ENCODE results near the gene RASGRP3.

RASGRP3 gene

GRCh38 chr2:33491441-33492084 lies 15.1 kb downstream of the RASGRP3 start:
- no peak for DNase-seq (ENCODE audit: low spot score)

- DNase-seq (ENCODE audit: low spot score) = no peak
Measured at GRCh38 chr2:33492399-33493134, 16.1 kb downstream of the RASGRP3 start.

GRCh38 chr2:33494155-33494779 lies 17.8 kb downstream of the RASGRP3 start:
- DNase-seq (ENCODE audit: low spot score) = no peak

DNA sequence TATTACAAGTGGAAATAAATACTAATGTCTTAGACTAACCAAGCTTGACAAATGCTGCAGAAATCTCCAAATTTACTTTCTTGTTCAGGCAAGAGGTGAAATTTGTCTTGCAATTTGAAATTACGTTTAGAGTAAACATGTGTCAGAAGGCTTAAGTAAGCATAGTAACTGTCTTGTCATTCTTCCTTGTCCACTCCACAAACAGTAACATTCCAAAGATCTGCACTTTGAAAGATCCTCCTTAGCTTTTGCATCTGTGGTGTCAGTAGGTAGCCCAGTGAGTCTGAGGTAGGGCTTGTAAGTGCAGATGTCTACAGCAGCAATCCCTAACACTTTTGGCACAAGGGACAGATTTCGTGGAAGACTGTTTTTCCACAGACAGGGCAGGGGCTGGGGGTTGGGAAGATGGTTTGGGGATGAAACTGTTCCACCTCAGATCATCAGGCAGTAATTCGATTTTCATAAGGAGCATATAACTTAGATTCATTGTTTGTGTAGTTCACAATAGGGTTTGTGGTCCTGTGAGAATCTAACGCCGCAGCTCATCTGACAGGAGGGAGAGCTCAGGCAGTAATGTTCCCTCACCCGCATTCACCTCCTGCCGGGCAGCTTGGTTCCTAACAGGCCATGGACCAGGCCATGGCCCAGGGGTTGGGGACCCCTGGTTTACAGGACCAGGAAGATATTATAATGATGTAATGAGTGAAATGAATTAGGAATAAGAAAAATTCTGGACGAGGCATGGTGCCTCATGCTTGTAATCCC lies 18.6 kb downstream of the RASGRP3 start:
- DNase-seq (ENCODE audit: low spot score) = no peak

- no peak for DNase-seq (ENCODE audit: low spot score)
Measured at GRCh38 chr2:33495683-33496082, 19.2 kb downstream of the RASGRP3 start.

DNA sequence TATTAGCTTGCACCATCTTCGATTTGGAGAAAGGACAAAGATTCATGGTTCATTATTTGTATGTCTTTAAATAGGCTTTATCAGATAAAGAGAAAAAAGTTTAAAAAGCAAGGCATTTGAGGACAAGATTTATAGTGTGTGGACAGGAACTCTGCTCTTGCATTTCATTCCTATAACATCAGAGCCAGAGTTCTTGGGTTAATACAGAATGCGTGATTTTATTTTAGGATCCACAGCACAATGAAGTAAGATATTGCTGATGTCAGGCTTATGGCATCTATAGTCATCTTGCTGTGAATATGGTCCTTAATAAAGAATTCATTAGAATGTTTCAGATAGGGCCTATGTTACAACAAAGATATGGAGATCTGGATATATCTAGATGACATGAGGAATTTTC lies 19.7 kb downstream of the RASGRP3 start:
- no peak for DNase-seq (ENCODE audit: low spot score)

DNA sequence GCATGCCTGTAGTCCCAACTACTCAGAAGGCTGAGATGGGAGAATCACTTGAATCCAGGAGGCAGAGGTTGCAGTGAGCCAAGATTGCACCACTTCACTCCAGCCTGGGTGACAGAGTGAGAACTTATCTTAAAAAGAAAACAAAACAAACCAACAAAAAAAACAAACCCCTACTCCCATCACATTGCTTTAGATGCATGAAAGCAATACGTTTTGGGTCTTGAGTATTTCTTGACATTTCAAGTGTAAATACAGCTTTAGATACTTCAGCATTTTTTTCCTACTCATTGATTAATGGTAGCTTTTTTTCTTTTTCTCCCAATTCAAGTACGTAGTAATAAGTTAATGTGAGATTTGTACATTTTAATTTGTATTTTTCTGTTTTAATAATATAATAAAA lies 20.3 kb downstream of the RASGRP3 start:
- DNase-seq (ENCODE audit: low spot score) = no peak

DNA sequence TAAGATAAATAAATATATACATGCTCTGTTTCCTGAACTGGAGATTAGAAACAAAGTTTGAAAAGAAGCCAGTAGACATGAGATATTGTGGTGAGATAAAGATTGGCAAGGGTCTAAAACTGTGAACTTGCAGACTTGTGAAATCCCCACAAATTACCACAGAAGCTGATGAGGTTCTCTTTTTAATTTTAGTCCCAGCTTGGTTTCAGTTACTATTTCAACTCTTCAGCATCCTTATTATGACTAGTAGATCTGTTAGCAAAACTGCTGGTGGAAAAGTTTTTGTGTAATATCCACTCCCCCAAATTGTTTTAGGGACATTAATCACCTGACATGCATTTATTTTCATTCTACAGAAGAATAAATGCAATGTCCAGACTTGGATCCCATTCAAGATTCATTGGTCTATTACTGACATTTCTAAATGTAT lies 20.8 kb downstream of the RASGRP3 start:
- DNase-seq (ENCODE audit: low spot score) = no peak

- DNase-seq (ENCODE audit: low spot score) = peak; percentile 63
Measured at GRCh38 chr2:33498291-33498956, 22.0 kb downstream of the RASGRP3 start.

DNA sequence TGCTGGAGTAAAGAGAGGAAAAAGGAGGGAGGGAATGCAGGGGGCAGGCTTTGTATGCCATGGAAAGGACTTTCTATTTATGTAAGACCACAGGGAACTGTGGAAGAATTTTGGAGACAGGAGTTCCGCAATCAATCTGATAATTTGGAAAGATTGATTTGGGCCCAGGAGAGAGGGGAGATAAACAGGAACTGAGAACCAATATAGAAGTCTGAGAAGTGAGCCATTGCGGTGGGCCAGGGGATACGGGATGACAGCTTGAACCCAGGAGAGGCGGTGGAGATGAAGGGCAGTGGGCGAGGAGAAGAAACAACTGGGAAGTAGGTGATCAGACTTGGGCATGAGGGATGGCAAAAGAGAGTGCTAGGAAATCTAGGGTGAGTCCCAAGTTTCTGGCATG lies 23.7 kb downstream of the RASGRP3 start:
- DNase-seq (ENCODE audit: low spot score) = no peak

DNA sequence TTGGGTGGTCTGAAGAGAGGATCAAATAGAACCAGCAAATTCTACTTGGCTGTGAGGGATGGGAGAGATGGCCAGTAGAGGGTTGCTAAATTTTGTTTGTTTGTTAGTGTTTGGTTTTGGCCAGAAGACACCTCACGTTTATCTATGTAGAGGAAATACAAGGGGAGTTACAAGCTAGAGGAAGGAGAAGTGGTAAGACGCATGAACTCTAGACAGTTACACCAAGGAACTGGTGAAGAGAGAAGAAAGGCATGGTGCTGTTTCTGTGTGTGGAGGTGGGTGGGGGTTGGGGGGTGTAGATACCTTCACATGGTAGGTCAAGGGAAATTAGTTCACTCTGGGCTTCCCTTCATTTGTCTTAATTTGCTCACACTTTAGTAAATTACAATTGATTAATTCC lies 25.6 kb downstream of the RASGRP3 start:
- no peak for DNase-seq (ENCODE audit: low spot score)

GRCh38 chr2:33503002-33503401 lies 26.6 kb downstream of the RASGRP3 start:
- DNase-seq (ENCODE audit: low spot score) = no peak

GRCh38 chr2:33505966-33506365 lies 29.5 kb downstream of the RASGRP3 start:
- peak; percentile 95 for DNase-seq (ENCODE audit: low spot score)

GRCh38 chr2:33509908-33510585 lies 33.6 kb downstream of the RASGRP3 start:
- no peak for DNase-seq (ENCODE audit: low spot score)

DNA sequence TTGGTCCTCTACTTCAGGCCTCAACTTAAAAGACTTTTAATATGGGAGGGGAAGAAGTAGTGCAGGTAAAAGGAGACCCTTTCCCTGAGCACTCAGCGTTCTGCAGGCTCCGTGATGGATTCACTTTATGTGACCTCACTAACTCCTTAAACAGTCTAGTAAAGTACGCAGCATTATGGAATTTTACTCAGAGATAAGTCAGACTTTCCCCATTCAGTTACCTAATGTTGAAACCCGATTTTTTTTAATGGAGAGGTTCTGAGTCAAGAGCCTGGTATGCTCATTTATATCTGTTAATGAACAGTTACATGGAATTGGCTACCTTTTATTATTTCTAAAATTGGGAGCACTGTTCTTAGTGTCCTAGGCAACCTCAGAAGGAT lies 34.1 kb downstream of the RASGRP3 start:
- no peak for DNase-seq (ENCODE audit: low spot score)

DNA sequence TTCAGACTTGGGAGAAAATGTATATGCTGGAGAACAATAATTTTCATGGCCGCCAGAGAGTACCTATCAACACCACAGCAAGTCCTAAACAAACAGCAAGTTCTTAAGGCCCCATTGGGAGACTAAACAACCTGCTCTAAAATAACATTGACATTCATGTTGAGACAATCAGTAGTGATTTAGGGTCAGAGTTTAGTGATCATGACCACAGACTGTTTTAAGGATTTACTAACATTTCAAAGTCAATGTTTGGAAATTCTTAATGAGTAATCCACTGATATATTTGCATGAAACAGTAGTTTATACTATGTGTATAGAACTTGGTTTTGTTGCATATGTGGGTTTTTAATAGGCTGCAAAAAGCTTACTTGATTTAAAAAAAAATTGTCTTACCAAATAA lies 34.7 kb downstream of the RASGRP3 start:
- no peak for DNase-seq (ENCODE audit: low spot score)

DNA sequence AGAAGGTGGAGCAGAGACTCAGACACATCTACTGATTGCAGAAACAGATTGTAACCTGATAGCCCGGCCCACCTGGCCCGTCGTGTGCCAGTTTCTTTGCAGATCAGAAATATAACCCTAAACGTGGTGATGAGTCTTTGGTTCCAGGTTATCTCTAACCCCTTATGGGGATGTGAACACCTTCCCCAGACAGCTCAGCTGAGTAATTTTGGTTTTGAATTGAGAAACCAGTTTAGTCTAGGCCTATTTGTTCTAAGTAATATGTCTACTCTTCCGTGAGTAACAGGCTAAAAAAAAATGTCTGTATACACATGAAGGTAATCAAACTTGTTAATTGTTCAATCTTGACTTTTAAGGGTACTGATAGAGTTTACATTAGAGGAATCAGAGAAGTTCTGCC lies 35.7 kb downstream of the RASGRP3 start:
- no peak for DNase-seq (ENCODE audit: low spot score)

GRCh38 chr2:33513480-33513879 lies 37.0 kb downstream of the RASGRP3 start:
- DNase-seq (ENCODE audit: low spot score) = no peak

GRCh38 chr2:33516456-33516995 lies 40.1 kb downstream of the RASGRP3 start:
- DNase-seq (ENCODE audit: low spot score) = no peak

DNA sequence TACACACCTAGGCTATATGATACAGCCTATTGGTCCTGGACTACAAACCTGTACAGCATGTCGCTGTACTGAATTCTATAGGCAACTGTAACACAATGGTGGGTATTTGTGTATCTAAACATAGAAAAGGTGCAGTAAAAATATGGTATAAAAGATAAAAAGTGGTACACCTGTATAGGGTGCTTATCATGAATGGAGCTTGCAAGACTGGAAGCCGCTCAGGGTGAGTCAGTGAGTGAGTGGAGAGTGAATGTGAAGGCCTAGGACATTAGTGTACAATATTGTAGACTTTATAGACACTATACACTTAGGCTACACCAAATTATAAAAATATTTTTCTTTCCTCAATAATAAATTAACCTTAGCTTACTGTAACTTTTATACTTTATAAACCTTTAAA lies 41.8 kb downstream of the RASGRP3 start:
- DNase-seq (ENCODE audit: low spot score) = no peak

DNA sequence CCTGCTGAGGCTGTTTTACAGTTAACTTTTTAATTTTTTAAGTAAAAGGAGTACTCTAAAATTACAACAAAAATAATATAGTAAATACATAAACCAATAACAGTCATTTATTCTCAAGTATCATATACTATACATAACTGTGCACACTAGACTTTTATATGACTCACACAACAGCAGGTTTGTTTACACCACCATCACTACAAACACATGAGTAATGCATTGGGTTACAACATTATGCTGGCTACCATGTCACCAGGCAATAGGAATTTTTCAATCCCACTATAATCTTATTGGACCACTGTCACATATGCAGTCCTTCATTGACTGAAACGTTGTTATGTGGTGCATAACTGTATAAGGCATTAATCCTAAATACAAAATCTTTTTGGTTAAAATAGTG lies 42.5 kb downstream of the RASGRP3 start:
- DNase-seq (ENCODE audit: low spot score) = no peak

Data from Ammon's horn (tissue), 1 donor.